Mesenchymal stem cell (in vitro differentiated cells and primary cell): ENCODE measurements around the gene ASXL1.

Source experiments
- DNase-seq: peaks from one replicate; pipeline ENCODE4 v3.0.0-alpha.2; 2013
- H2AFZ ChIP-seq: one replicate; pipeline ENCODE4 v1.6.1; 2013; ENCODE audit warnings: low read depth, mild to moderate bottlenecking, control low read depth, inconsistent platforms, low read length, moderate library complexity
- H2AK5ac ChIP-seq: 2 replicates; pipeline ENCODE4 v1.6.1; 2013; ENCODE audit warnings: low read length, moderate library complexity, mild to moderate bottlenecking, inconsistent platforms; ENCODE audit not compliant: severe bottlenecking
- H2BK120ac ChIP-seq: one replicate; pipeline ENCODE4 v1.6.1; 2013; ENCODE audit warnings: low read depth, mild to moderate bottlenecking, inconsistent platforms, low read length, moderate library complexity
- H2BK12ac ChIP-seq, 2 experiments: one replicate each; pipeline ENCODE4 v1.6.1; 2013; ENCODE audit warnings: inconsistent platforms in 2 of 2, low read length in 2 of 2, mild to moderate bottlenecking in 2 of 2, moderate library complexity in 2 of 2, control low read depth in 1 of 2
- H2BK15ac ChIP-seq: one replicate; pipeline ENCODE4 v1.6.1; 2013; ENCODE audit warnings: mild to moderate bottlenecking, low read depth, inconsistent platforms; ENCODE audit not compliant: poor library complexity, severe bottlenecking
- H2BK5ac ChIP-seq: 2 replicates; pipeline ENCODE4 v1.6.1; 2013; ENCODE audit warnings: low read depth, mild to moderate bottlenecking, low read length, control low read depth, inconsistent platforms; ENCODE audit not compliant: poor library complexity, severe bottlenecking
- H3K14ac ChIP-seq, 2 experiments: one replicate each; pipeline ENCODE4 v1.6.1; 2013; ENCODE audit warnings: inconsistent platforms in 2 of 2, low read length in 2 of 2, control low read depth in 1 of 2, mild to moderate bottlenecking in 1 of 2, moderate library complexity in 1 of 2
- H3K18ac ChIP-seq, 2 experiments: one replicate each; pipeline ENCODE4 v1.6.1; 2013; ENCODE audit warnings: inconsistent platforms in 2 of 2, low read length in 2 of 2, control low read depth in 1 of 2, low read depth in 1 of 2, mild to moderate bottlenecking in 1 of 2
- H3K23ac ChIP-seq, 2 experiments: one replicate each; pipeline ENCODE4 v1.6.1; 2013; ENCODE audit warnings: inconsistent platforms in 2 of 2, low read length in 2 of 2, mild to moderate bottlenecking in 2 of 2, moderate library complexity in 2 of 2, control low read depth in 1 of 2
- H3K27ac ChIP-seq: 2 replicates; pipeline ENCODE4 v1.5.1; 2013; ENCODE audit warnings: mild to moderate bottlenecking, moderate library complexity, low read length, control low read depth, inconsistent platforms; ENCODE audit not compliant: poor library complexity, severe bottlenecking
- H3K27me3 ChIP-seq, 2 experiments: 2 replicates each; pipeline versions ENCODE4 v1.6.1 to v1.7.0; 2013; ENCODE audit warnings: low read length in 2 of 2, mild to moderate bottlenecking in 2 of 2, moderate library complexity in 2 of 2, control low read depth in 1 of 2, inconsistent platforms in 1 of 2; ENCODE audit not compliant: control insufficient read depth in 1 of 2, insufficient read depth in 1 of 2
- H3K36me3 ChIP-seq, 2 experiments: 2 replicates each; pipeline versions ENCODE4 v1.6.1 to v1.7.0; 2013; ENCODE audit warnings: low read length in 2 of 2, control low read depth in 1 of 2, inconsistent platforms in 1 of 2, low read depth in 1 of 2, mild to moderate bottlenecking in 1 of 2; ENCODE audit not compliant: insufficient read depth in 2 of 2, control insufficient read depth in 1 of 2
- H3K4ac ChIP-seq, 2 experiments: one replicate each; pipeline ENCODE4 v1.6.1; 2013; ENCODE audit warnings: inconsistent platforms in 2 of 2, low read length in 2 of 2, mild to moderate bottlenecking in 2 of 2, moderate library complexity in 2 of 2, control low read depth in 1 of 2, low read depth in 1 of 2
- H3K4me1 ChIP-seq: 2 replicates; pipeline ENCODE4 v1.6.1; 2013; ENCODE audit warnings: low read depth, low read length, control low read depth; ENCODE audit not compliant: control insufficient read depth, insufficient read depth
- H3K4me2 ChIP-seq: 2 replicates; pipeline ENCODE4 v1.6.1; 2013; ENCODE audit warnings: low read length, mild to moderate bottlenecking, inconsistent platforms; ENCODE audit not compliant: poor library complexity, severe bottlenecking
- H3K4me3 ChIP-seq, 2 experiments: 2 replicates each; pipeline versions ENCODE4 v1.5.1 to v1.7.0; 2013; ENCODE audit warnings: low read length in 2 of 2, mild to moderate bottlenecking in 2 of 2, control low read depth in 1 of 2, low read depth in 1 of 2; ENCODE audit not compliant: insufficient read depth in 1 of 2
- H3K79me1 ChIP-seq: replicated peaks from 2 replicates; pipeline ENCODE4 v1.6.1; 2013; ENCODE audit warnings: mild to moderate bottlenecking, control low read depth, low read length, inconsistent platforms; ENCODE audit not compliant: poor library complexity, severe bottlenecking
- H3K9ac ChIP-seq: 2 replicates; pipeline ENCODE4 v1.7.0; 2013; ENCODE audit warnings: mild to moderate bottlenecking, low read length, moderate library complexity
- H3K9me3 ChIP-seq: 2 replicates; pipeline ENCODE4 v1.7.0; 2013; ENCODE audit warnings: mild to moderate bottlenecking, low read length; ENCODE audit not compliant: control insufficient read depth
- H4K8ac ChIP-seq: one replicate; pipeline ENCODE4 v1.6.1; 2013; ENCODE audit warnings: inconsistent platforms, mild to moderate bottlenecking, low read length, moderate library complexity
- H4K91ac ChIP-seq: one replicate; pipeline ENCODE4 v1.6.1; 2013; ENCODE audit warnings: mild to moderate bottlenecking, low read length, inconsistent platforms
- WGBS: methylation state at CpG from one replicate; pipeline ENCODE4 v1.1.7; 2013; ENCODE audit warnings: mixed read lengths; 5-methylcytosine and 5-hydroxymethylcytosine counted together

The ASXL1 gene

DNA sequence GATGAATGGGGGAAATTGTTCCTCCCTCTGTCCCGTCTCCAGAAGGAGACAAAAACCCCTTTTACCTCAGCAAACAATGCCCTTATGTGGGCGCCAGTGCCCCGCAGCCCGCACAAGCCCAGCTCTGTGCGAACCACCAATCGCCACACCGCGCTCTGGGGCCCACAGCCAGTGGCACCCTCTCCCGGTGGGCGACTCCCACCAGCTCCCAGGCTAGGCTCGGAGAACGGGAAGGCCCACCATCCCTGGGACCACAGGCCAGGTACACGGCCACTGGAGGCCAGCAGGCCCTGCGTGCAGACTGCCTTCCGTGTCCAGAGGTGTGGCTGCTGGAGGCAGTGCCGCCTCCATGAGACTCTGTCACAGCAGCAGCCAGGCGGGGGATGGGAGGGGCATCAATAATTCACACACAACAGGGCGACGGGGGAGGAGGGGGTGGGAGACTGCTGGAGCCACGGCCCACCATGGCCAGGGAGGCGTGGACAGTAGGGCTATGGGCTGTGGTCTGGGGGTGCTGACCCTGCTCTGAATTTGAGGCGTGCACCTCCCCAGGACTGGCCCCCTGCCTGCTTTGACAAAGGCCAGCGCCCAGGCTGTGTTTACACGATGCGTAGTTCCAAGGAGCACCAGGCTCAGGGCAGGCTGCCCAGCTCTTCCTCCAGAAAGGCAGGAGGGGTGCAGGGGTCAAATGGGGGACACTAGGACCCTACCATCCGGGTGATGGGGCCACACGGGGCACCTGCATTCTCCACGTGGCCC lies 105.7 kb downstream of the ASXL1 start:
- H3K4me3 ChIP-seq = no peak overlapping the region
- H3K36me3 ChIP-seq = peaks cover 5 to 78% of the 10 kb centered on the region in 2 experiments
- no peak overlapping the region for H3K9ac ChIP-seq
- DNase-seq = peak; percentile 72
- H3K27ac ChIP-seq = peak overlapping the region; percentile 25
- peaks cover 15% of the 10 kb centered on the region for H3K79me1 ChIP-seq
- H2BK5ac ChIP-seq = no peak overlapping the region
- H4K91ac ChIP-seq = peak overlapping the region; percentile 63
- peak overlapping the region in 1 of 2 experiments; percentile 82 for H2BK12ac ChIP-seq
- H3K4me1 ChIP-seq = peaks cover 62% of the 10 kb centered on the region
- H3K14ac ChIP-seq = peak overlapping the region in 1 of 2 experiments; percentile 2
- H2BK120ac ChIP-seq = no peak overlapping the region
- no peaks in the 10 kb centered on the region for H3K27me3 ChIP-seq
- H3K9me3 ChIP-seq = no peaks in the 10 kb centered on the region
- H2BK15ac ChIP-seq = peak overlapping the region; percentile 61
- WGBS = 69% methylated on average over 28 of the region's 28 CpGs
- H3K23ac ChIP-seq = no peak overlapping the region
- no peak overlapping the region for H2AFZ ChIP-seq
- peak overlapping the region; percentile 61 to 87 for H3K18ac ChIP-seq
- peak overlapping the region; percentile 67 for H2AK5ac ChIP-seq
- peak overlapping the region; percentile 3 to 34 for H3K4ac ChIP-seq
- no peak overlapping the region for H3K4me2 ChIP-seq
- peak overlapping the region; percentile 53 for H4K8ac ChIP-seq

DNA sequence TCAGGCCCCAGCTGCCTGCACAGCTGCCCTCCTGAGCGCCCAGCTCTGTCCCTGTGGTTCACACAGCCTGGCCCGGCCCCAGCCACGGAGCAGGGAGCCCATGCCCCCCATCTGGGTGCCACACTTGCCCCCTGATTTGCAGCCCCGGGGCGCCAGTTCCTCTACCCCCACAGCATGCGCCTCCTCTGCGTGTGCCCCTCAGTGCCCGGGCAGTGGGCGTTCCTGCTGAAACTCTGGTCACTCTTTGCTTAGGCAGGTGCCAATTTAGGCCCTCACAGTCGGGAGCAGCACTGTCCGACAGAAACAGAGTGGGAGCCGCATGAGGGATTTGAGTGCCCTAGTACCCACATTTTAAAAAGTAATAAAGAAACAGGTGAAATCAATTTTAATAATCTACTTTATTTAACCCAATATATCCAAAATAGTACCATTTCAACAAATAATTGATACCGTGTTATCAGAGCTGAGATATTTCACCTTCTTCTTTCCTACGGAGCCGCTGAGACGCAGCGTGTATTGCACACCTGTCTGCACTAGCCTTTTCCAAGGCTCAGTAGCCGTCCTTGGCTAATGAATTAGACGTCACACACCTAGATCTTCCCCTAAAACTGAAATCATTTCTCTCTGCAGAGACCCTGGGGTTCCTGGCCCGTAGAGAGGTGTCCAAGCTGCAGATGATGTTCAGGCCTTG lies 106.4 kb downstream of the ASXL1 start:
- no peak overlapping the region for H2AFZ ChIP-seq
- H3K36me3 ChIP-seq = peaks cover 5 to 78% of the 10 kb centered on the region in 2 experiments
- H2BK5ac ChIP-seq = no peak overlapping the region
- no peak overlapping the region for H3K9ac ChIP-seq
- H2BK15ac ChIP-seq = no peak overlapping the region
- H3K4ac ChIP-seq = peak overlapping the region in 1 of 2 experiments; percentile 10
- H3K23ac ChIP-seq = no peak overlapping the region
- H3K14ac ChIP-seq = no peak overlapping the region
- DNase-seq = no peak
- peak overlapping the region; percentile 29 for H4K91ac ChIP-seq
- H3K27ac ChIP-seq = peak overlapping the region; percentile 70
- H3K79me1 ChIP-seq = peaks cover 13% of the 10 kb centered on the region
- H3K4me3 ChIP-seq = no peak overlapping the region
- H4K8ac ChIP-seq = no peak overlapping the region
- no peaks in the 10 kb centered on the region for H3K9me3 ChIP-seq
- H3K18ac ChIP-seq = peak overlapping the region; percentile 0 to 72
- no peak overlapping the region for H2BK120ac ChIP-seq
- H2AK5ac ChIP-seq = no peak overlapping the region
- 93% methylated on average over 17 of the region's 20 CpGs for WGBS
- H3K4me2 ChIP-seq = no peak overlapping the region
- peak overlapping the region; percentile 6 to 51 for H2BK12ac ChIP-seq
- no peaks in the 10 kb centered on the region for H3K27me3 ChIP-seq
- H3K4me1 ChIP-seq = peaks cover 64% of the 10 kb centered on the region

DNA sequence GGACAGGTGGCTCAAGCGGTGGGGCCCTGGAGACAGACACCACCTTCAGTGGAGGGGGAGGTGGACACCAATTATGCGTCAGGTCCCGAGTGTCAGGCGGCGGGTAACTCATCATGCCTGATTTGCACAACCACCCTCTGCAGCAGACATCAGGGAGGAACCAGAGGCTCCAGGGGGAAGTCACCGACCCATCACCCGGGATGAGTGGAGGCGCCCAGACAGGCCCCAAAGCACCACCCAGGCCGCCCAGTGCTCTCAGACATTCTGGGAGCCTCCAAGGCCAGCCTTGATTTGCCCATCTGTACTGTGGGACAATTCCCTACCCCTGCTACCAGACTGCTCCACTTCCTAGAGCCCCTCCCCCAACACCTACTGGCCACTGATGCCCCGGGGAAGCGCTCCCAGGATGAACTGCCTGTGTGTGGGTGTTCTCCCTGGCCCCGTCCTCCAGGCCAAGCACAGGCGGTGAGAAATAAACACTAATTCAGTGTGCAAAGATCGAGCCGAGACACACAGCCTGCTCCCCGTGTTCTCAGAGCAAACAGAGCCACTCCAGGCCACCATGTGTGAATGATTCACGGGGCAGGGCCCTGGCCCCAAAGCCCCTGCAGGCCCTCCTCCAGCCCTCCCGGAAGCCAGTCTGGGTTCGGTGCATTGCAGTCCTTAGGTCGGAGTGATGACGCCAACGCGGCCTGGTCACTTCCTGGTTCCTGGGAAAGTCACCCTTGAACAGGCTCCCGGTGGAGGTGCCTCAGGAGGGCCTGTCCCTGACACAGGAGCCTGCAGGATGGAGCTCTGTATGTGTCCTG lies 107.2 kb downstream of the ASXL1 start:
- peaks cover 0 to 75% of the 10 kb centered on the region in 2 experiments for H3K36me3 ChIP-seq
- peak overlapping the region; percentile 92 for H4K91ac ChIP-seq
- H3K79me1 ChIP-seq = peaks cover 12% of the 10 kb centered on the region
- H3K27me3 ChIP-seq = no peaks in the 10 kb centered on the region
- no peak overlapping the region for H3K23ac ChIP-seq
- H2BK12ac ChIP-seq = peak overlapping the region in 1 of 2 experiments; percentile 83
- H3K4me1 ChIP-seq = peaks cover 71% of the 10 kb centered on the region
- peak overlapping the region; percentile 68 for H3K9ac ChIP-seq
- H2BK15ac ChIP-seq = peak overlapping the region; percentile 52
- no peak overlapping the region for H3K14ac ChIP-seq
- H3K9me3 ChIP-seq = no peaks in the 10 kb centered on the region
- H2AFZ ChIP-seq = no peak overlapping the region
- no peak overlapping the region for H2BK5ac ChIP-seq
- H2BK120ac ChIP-seq = peak overlapping the region; percentile 67
- H3K4ac ChIP-seq = peak overlapping the region in 1 of 2 experiments; percentile 80
- peak overlapping the region; percentile 6 to 72 for H3K18ac ChIP-seq
- peak overlapping the region in 1 of 2 experiments; percentile 32 for H3K4me3 ChIP-seq
- H2AK5ac ChIP-seq = peak overlapping the region; percentile 69
- H3K4me2 ChIP-seq = no peak overlapping the region
- H4K8ac ChIP-seq = peak overlapping the region; percentile 86
- peak; percentile 99 for DNase-seq
- 38% methylated on average over 24 of the region's 24 CpGs for WGBS
- H3K27ac ChIP-seq = peak overlapping the region; percentile 70
